ENCODE data around the gene WFS1. TPM values are rescaled to one million over a fixed set of nuclear protein-coding genes. Genes with fewer than 3 reads are reported as not detected.

Gene WFS1
- total RNA-seq, 1 donor from 2014 or later, result 91.8 TPM

DNA sequence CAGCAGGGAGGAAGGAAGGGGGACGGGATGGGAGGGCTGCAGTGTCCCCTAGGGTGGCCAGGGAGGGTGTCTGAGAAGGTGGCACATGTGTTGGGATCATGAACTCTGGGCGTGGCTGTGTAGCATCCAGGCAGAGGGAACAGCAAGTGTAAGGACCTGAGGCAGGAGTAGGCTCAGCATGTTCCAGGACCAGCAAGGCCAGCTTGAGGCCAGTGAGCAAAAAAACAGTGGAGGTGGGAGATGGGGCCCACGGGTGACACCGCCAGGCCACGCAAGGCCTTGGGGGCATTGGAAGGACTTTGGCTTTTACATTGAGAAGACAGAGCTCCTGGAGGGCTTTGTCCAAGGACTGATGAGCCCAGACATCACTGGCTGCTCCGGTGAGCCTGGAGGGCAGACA is 16.5 kb upstream of the WFS1 start:
- intact Hi-C loops (cut with DNase I), result no loop called here
- TF ChIP-seq POLR2AphosphoS5 (IDR thresholded peaks at IDR 0.05; ENCODE audit: insufficient read depth in 1 of 2, low read depth in 1 of 2), result no peak
- TF ChIP-seq, protein P1, sequence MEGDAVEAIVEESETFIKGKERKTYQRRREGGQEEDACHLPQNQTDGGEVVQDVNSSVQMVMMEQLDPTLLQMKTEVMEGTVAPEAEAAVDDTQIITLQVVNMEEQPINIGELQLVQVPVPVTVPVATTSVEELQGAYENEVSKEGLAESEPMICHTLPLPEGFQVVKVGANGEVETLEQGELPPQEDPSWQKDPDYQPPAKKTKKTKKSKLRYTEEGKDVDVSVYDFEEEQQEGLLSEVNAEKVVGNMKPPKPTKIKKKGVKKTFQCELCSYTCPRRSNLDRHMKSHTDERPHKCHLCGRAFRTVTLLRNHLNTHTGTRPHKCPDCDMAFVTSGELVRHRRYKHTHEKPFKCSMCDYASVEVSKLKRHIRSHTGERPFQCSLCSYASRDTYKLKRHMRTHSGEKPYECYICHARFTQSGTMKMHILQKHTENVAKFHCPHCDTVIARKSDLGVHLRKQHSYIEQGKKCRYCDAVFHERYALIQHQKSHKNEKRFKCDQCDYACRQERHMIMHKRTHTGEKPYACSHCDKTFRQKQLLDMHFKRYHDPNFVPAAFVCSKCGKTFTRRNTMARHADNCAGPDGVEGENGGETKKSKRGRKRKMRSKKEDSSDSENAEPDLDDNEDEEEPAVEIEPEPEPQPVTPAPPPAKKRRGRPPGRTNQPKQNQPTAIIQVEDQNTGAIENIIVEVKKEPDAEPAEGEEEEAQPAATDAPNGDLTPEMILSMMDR (IDR thresholded peaks at IDR 0.05), result no peak
- no peak for TF ChIP-seq POLR2A (IDR thresholded peaks at IDR 0.05)
- no peaks in the 10 kb centered on the region for H3K9me3 ChIP-seq
- no peak for DNase-seq (ENCODE audit: extremely low spot score in 2 of 2)
- H3K4me3 ChIP-seq, result no peak overlapping the region
- no peaks in the 10 kb centered on the region for H3K4me1 ChIP-seq
- no peaks in the 10 kb centered on the region for H3K36me3 ChIP-seq
- H3K27me3 ChIP-seq, result no peaks in the 10 kb centered on the region
- no peak overlapping the region for H3K27ac ChIP-seq

DNA sequence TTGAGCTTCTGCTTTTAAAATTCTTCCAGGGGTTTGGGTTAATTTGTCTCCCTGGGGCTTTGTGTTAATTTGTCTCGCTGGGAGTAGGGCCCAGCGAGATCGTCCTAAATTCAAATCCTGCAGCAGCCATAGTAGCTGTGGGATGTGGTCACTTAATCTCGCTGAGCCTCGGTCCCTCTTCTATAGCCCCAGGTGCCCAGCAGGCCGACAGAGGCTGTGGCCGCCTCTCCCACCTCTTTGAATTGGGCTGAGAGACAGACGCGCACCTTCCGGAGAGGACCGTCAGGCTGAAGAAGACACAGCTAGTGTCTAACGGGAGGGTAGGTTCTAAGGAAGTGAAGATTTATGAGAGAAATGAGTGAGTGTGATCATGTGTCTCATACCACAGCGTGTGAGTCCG is 15.7 kb upstream of the WFS1 start:
- intact Hi-C loops (cut with DNase I), result no loop called here
- no peak for TF ChIP-seq POLR2A (IDR thresholded peaks at IDR 0.05)
- TF ChIP-seq, protein P1 (IDR thresholded peaks at IDR 0.05), result no peak
- no peak for TF ChIP-seq POLR2AphosphoS5 (IDR thresholded peaks at IDR 0.05; ENCODE audit: insufficient read depth in 1 of 2, low read depth in 1 of 2)
- H3K9me3 ChIP-seq, result no peaks in the 10 kb centered on the region
- no peaks in the 10 kb centered on the region for H3K36me3 ChIP-seq
- H3K27me3 ChIP-seq, result no peaks in the 10 kb centered on the region
- H3K27ac ChIP-seq, result no peak overlapping the region
- no peaks in the 10 kb centered on the region for H3K4me1 ChIP-seq
- H3K4me3 ChIP-seq, result no peak overlapping the region
- no peak for DNase-seq (ENCODE audit: extremely low spot score in 2 of 2)

DNA sequence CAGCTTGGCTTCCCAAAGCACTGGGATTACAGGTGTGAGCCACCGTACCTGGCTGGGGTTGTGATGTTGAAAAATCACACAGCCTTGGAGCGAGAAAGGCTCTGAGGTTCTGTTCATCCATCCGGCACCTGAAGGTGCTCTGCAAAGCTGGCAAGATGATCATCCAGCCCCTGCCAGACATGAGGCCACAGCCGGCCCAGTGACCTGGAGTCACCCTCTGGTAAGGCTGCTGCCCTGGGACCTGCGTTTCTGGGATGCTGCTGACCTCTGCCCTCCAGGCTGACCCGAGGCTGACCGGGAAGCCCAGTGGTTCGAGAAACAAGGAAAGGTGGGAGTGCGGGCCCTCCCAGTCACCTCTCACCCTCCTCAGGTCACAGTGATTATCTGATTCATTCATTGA is 13.5 kb upstream of the WFS1 start:
- TF ChIP-seq, protein P1 (IDR thresholded peaks at IDR 0.05), result no peak
- TF ChIP-seq POLR2AphosphoS5 (IDR thresholded peaks at IDR 0.05; ENCODE audit: insufficient read depth in 1 of 2, low read depth in 1 of 2) (no peak), POLR2A (IDR thresholded peaks at IDR 0.05) (no peak)
- no peaks in the 10 kb centered on the region for H3K9me3 ChIP-seq
- no peak overlapping the region for H3K27ac ChIP-seq
- H3K27me3 ChIP-seq, result no peaks in the 10 kb centered on the region
- H3K4me3 ChIP-seq, result no peak overlapping the region
- no peaks in the 10 kb centered on the region for H3K36me3 ChIP-seq
- intact Hi-C loops (cut with DNase I), result no loop called here
- no peak for DNase-seq (ENCODE audit: extremely low spot score in 2 of 2)
- H3K4me1 ChIP-seq, result no peaks in the 10 kb centered on the region

DNA sequence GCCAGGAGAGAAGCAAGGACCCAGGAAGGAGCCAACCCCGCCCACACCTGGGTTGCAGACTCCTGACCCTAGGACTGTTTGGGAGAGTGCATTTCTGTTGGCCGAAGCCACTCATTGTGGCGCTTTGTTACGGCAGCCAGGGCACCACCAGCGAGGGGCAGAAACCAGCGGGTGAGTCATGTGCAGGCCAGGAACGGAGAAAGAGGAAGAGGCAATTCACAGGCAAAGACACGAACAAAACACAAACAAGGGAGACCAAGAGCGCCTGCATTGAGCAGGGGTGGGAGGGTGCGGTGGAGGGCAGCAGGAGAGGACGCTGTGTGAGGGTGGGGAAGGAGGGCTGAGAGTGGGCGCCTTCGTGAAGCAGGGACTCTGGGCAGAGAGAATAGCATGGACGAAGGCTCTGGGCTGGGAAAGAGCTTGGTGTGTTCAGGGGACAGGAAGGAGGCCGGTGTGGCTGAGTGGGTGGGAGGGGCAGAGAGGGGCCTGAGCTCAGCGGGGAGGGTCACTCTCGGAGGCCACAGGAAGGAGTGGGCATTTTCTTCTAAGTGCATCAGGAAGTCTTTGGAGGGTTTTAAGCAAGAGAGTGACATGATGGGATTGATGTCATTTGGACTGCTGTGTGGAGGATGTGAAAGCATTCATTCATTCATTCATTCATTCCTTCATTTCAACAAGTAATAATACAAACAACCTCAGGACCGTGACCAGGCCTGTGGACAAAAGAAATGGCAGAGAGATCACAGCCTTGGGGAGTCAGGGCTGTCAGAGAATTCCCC is 12.2 kb upstream of the WFS1 start:
- intact Hi-C loops (cut with DNase I), result no loop called here
- H3K36me3 ChIP-seq, result no peaks in the 10 kb centered on the region
- TF ChIP-seq POLR2A (IDR thresholded peaks at IDR 0.05) (no peak), POLR2AphosphoS5 (IDR thresholded peaks at IDR 0.05; ENCODE audit: insufficient read depth in 1 of 2, low read depth in 1 of 2) (no peak)
- TF ChIP-seq, protein P1 (IDR thresholded peaks at IDR 0.05), result no peak
- no peaks in the 10 kb centered on the region for H3K27me3 ChIP-seq
- H3K9me3 ChIP-seq, result no peaks in the 10 kb centered on the region
- no peaks in the 10 kb centered on the region for H3K4me1 ChIP-seq
- DNase-seq (ENCODE audit: extremely low spot score in 2 of 2), result no peak
- H3K4me3 ChIP-seq, result no peak overlapping the region
- no peak overlapping the region for H3K27ac ChIP-seq

DNA sequence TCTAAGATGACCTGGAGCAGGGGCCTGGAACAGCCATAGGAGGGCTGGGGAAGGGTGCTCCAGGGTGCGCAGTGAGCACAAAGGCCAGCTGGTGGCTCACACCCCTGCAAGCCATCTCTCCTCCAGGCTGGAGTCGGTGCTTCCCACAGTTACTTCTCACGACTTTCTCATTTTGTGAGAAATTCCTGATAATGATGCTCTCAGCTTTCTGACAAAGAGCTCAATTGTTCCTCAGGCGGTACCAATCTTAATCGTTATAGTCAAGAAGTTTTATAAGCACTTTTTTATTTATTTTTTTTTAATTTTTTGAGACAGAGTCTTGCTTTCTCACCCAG is 11.7 kb upstream of the WFS1 start:
- Histone ChIP-seq H3K36me3 (no peaks in the 10 kb centered on the region), H3K9me3 (no peaks in the 10 kb centered on the region), H3K4me3 (no peak overlapping the region), H3K27ac (no peak overlapping the region), H3K4me1 (no peaks in the 10 kb centered on the region), H3K27me3 (no peaks in the 10 kb centered on the region)
- no peak for TF ChIP-seq POLR2A (IDR thresholded peaks at IDR 0.05)
- TF ChIP-seq POLR2AphosphoS5 (IDR thresholded peaks at IDR 0.05; ENCODE audit: insufficient read depth in 1 of 2, low read depth in 1 of 2), result no peak
- TF ChIP-seq, protein P1 (IDR thresholded peaks at IDR 0.05), result no peak
- intact Hi-C loops (cut with DNase I), result no loop called here
- no peak for DNase-seq (ENCODE audit: extremely low spot score in 2 of 2)
